ENCODE results near the gene RBM4. TPM values are rescaled to one million over a fixed set of nuclear protein-coding genes. Genes with fewer than 3 reads are reported as not detected.
"Not testable (repeated sequence)": the region's sequence is repeated elsewhere in the genome, so short reads cannot be mapped to it uniquely, and the experiment has no call there.

Gene RBM4
- total RNA-seq, 1 donor from 2014 or later, result 105 TPM

DNA sequence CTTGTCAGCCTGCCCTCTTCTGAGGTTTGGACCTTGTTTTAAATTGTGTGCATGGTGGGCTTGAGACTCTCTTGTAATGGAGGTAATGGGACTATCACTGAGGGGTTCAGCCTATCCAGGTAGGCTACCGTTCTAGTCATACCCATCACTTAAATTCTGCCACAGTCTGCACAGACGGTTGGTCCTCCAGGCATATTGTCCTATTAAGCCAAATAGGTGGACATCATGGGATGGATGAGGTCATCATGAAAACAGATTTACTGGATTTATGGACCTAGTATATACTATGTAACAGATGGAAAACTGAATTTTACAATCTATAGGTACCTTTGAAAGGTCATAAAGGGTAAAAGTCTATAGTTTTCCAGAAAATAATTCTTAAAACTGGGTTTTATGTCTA, 9.1 kb upstream of the RBM4 start:
- no peak for DNase-seq (ENCODE audit: low read depth)
- TF ChIP-seq CTCF (conservative IDR thresholded peaks at IDR 0.05; ENCODE audit: low read depth, low read length), result no peak
- no peak overlapping the region for H3K4me3 ChIP-seq (ENCODE audit: low read depth, low read length)

GRCh38 chr11:66631883-66632282, 6.6 kb upstream of the RBM4 start:
- no peak for DNase-seq (ENCODE audit: low read depth)
- no peak overlapping the region for H3K4me3 ChIP-seq (ENCODE audit: low read depth, low read length)
- no peak for TF ChIP-seq CTCF (conservative IDR thresholded peaks at IDR 0.05; ENCODE audit: low read depth, low read length)

DNA sequence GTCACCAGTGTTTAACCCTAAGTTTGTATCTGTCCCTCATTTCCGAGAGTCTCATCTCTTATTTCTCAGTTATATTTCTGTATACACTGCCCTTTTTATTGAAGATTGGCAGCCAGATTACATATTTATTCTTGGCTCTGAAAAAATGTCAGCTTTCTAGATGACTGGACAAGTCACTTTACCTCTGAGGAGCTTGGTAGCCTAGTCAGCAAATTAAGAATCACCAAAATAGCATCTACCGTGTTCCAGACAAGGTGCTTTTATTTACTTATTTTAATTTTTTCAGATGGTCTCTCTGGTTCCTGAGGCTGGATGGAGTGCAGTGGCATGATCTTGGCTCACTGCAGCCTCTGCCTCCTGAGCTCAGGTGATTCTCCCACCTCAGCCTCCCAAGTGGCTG, 5.6 kb upstream of the RBM4 start:
- H3K4me3 ChIP-seq (ENCODE audit: low read depth, low read length), result no peak overlapping the region
- DNase-seq (ENCODE audit: low read depth), result no peak
- TF ChIP-seq CTCF (conservative IDR thresholded peaks at IDR 0.05; ENCODE audit: low read depth, low read length), result no peak

DNA sequence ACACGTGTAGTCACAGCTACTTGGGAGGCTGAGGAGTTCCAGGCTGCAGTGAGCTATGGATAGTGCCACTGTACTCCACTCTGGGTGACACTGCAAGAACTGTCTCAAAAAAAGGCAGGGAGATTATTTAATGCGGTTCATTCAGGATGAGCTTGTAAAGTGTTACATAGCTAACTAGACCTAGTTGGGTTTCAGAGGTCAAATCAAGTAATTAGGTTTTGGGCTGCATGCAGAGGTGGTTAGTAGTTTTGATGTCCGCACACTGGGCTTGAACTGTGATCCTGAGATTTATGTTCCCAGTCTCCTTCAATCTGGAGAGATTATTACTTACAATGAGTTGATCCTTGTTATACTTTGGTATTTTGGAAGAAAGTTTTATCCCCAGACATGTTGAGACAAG, 2.1 kb upstream of the RBM4 start:
- TF ChIP-seq CTCF (conservative IDR thresholded peaks at IDR 0.05; ENCODE audit: low read depth, low read length), result no peak
- DNase-seq (ENCODE audit: low read depth), result no peak
- no peak overlapping the region for H3K4me3 ChIP-seq (ENCODE audit: low read depth, low read length)

GRCh38 chr11:66637557-66638176, 836 bp upstream of the RBM4 start:
- peak overlapping the region; percentile 83 for H3K4me3 ChIP-seq (ENCODE audit: low read depth, low read length)
- no peak for DNase-seq (ENCODE audit: low read depth)
- TF ChIP-seq CTCF (conservative IDR thresholded peaks at IDR 0.05; ENCODE audit: low read depth, low read length), result no peak

DNA sequence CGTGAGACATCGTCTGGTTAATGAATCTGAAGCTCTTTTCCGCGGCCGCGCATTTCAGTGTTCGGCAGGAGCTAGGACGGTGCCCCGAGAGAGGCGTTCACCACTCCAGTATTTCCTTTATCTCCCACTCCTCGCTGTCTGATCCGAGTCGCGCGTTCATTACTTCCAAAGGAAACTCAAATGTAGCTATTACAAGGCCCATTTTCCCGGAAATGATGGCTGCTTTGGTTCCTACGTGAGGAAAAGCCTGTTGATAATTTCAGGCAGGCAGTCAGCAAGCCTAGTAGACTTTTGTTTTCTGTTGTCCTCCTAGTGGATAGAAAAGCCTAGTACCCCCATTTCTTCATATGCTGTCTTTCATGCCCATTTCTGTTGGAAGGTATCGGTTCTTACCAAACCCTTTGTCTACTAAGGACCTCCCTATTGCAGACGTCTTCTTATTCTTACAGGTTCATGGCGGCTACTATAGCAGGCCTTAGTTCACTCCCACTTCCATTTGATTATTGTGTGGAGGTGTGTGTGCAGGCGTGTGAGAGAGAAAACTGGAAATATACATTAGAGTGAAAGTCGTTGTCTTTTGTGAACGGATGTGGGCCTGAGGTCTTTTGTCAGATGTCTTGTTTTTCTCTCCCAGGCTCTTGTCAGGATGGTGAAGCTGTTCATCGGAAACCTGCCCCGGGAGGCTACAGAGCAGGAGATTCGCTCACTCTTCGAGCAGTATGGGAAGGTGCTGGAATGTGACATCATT, 737 bp downstream of the RBM4 start:
- no peak for DNase-seq (ENCODE audit: low read depth)
- TF ChIP-seq CTCF (conservative IDR thresholded peaks at IDR 0.05; ENCODE audit: low read depth, low read length), result peak; percentile 20

GRCh38 chr11:66639814-66640340, 1.4 kb downstream of the RBM4 start:
- H3K4me3 ChIP-seq (ENCODE audit: low read depth, low read length), result peak overlapping the region; percentile 83
- DNase-seq (ENCODE audit: low read depth), result not testable (repeated sequence)

More for the DNA sequence above, 737 bp downstream of the RBM4 start:
- H3K4me3 ChIP-seq (ENCODE audit: low read depth, low read length), result peak overlapping the region; percentile 83
